K562 (cell line): ENCODE measurements around the gene DEPDC4.

Source experiments
- BCLAF1 ChIP-seq, 2 experiments: fragments of 450-650 bp in 1 of 2; IDR thresholded peaks; 2 replicates each; pipeline ENCODE4 v1.6.1; 2011 to 2017; ENCODE audit warnings: low read depth in 2 of 2, antibody characterized with exemption in 1 of 2, borderline replicate concordance in 1 of 2, low read length in 1 of 2, mild to moderate bottlenecking in 1 of 2, mixed read lengths in 1 of 2; ENCODE audit not compliant: control insufficient read depth in 1 of 2
- MAFK ChIP-seq: IDR thresholded peaks from 2 replicates; pipeline ENCODE4 v1.6.1; 2011; ENCODE audit warnings: low read length, improper control_type of control experiment
- SIN3A ChIP-seq, 2 experiments: fragments of 150-350 bp in 1 of 2; IDR thresholded peaks; 2 replicates each; pipeline ENCODE4 v1.6.1; 2011 to 2016; ENCODE audit warnings: borderline replicate concordance in 2 of 2, low read depth in 2 of 2, low read length in 2 of 2, mild to moderate bottlenecking in 2 of 2, moderate library complexity in 2 of 2; ENCODE audit not compliant: control insufficient read depth in 1 of 2
- STAG1 ChIP-seq: sonication (generic); formaldehyde crosslinking; IDR thresholded peaks from 2 replicates; pipeline ENCODE4 v1.5.0; 2020; ENCODE audit warnings: missing genetic modification reagents, borderline replicate concordance
- SUPT5H ChIP-seq: fragments of 450-650 bp; IDR thresholded peaks from 2 replicates; pipeline ENCODE4 v1.6.1; 2016
- TF ChIP-seq, protein P1 (sequence below), 3 experiments: IDR thresholded peaks in 2 of 3; conservative IDR thresholded peaks in 1 of 3; 2 replicates each; pipeline ENCODE4 v1.5.1; 2011 to 2012; ENCODE audit warnings: low read length in 3 of 3, mild to moderate bottlenecking in 3 of 3, control low read depth in 2 of 3, improper control_type of control experiment in 1 of 3, inconsistent platforms in 1 of 3, low read depth in 1 of 3, mixed read lengths in 1 of 3, moderate library complexity in 1 of 3; ENCODE audit not compliant: insufficient read depth in 2 of 3

GRCh38 chr12:100266835-100267602, at the start of gene DEPDC4, which contains the start of gene SCYL2:
- TF ChIP-seq SIN3A (IDR thresholded peaks at IDR 0.05; ENCODE audit: borderline replicate concordance in 2 of 2, control insufficient read depth in 1 of 2, low read depth in 2 of 2, low read length in 2 of 2) (no peak), STAG1 (CRISPR knock-in tag) (no peak), BCLAF1 (IDR thresholded peaks at IDR 0.05; ENCODE audit: borderline replicate concordance in 1 of 2, control insufficient read depth in 1 of 2, low read depth in 2 of 2, low read length in 1 of 2) (no peak), SUPT5H (peak; percentile 84), MAFK (no peak)
- TF ChIP-seq, protein P1, sequence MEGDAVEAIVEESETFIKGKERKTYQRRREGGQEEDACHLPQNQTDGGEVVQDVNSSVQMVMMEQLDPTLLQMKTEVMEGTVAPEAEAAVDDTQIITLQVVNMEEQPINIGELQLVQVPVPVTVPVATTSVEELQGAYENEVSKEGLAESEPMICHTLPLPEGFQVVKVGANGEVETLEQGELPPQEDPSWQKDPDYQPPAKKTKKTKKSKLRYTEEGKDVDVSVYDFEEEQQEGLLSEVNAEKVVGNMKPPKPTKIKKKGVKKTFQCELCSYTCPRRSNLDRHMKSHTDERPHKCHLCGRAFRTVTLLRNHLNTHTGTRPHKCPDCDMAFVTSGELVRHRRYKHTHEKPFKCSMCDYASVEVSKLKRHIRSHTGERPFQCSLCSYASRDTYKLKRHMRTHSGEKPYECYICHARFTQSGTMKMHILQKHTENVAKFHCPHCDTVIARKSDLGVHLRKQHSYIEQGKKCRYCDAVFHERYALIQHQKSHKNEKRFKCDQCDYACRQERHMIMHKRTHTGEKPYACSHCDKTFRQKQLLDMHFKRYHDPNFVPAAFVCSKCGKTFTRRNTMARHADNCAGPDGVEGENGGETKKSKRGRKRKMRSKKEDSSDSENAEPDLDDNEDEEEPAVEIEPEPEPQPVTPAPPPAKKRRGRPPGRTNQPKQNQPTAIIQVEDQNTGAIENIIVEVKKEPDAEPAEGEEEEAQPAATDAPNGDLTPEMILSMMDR (IDR thresholded peaks at IDR 0.05 in 2 of 3, conservative IDR thresholded peaks at IDR 0.05 in 1 of 3; ENCODE audit: insufficient read depth in 2 of 3, low read depth in 1 of 3, low read length in 3 of 3) = no peak
